Stimulated activated CD4-positive, alpha-beta T cell treated with anti-CD3 and anti-CD28 coated beads, Interleukin-4, amount 100 ng/mL, for 48 hours (primary cell): ENCODE data around the gene PAFAH2.
A peak's percentile ranks its signal among the peaks of the same experiment; 100 is the strongest.
"Not testable (repeated sequence)": the region's sequence is repeated elsewhere in the genome, so short reads cannot be mapped to it uniquely, and the experiment has no call there.

Experiments
- DNase-seq, 2 donors: peaks; one replicate each; pipeline ENCODE4 v3.0.0-alpha.2; 2020; ENCODE audit warnings: low read depth in 2 of 2

Gene PAFAH2

GRCh38 chr1:26012864-26013263 is 15.0 kb upstream of the PAFAH2 start:
- no peak for DNase-seq

- no peak for DNase-seq
These were observed 13.0 kb upstream of the PAFAH2 start for GRCh38 chr1:26010825-26011224.

GRCh38 chr1:26009796-26010447 is 12.1 kb upstream of the PAFAH2 start:
- DNase-seq = no peak

- no peak for DNase-seq
These were observed 8.8 kb upstream of the PAFAH2 start for GRCh38 chr1:26006710-26007109.

GRCh38 chr1:26005434-26006105 is 7.7 kb upstream of the PAFAH2 start:
- DNase-seq = no peak

GRCh38 chr1:26003756-26004155 is 5.9 kb upstream of the PAFAH2 start:
- no peak for DNase-seq

- no peak for DNase-seq
These were observed 5.4 kb upstream of the PAFAH2 start for GRCh38 chr1:26003262-26003661.

GRCh38 chr1:25999041-25999800 is 1.4 kb upstream of the PAFAH2 start:
- DNase-seq = no peak

- no peak for DNase-seq
These were observed 666 bp downstream of the PAFAH2 start for GRCh38 chr1:25996966-25997827.

GRCh38 chr1:25994402-25995150 is 3.3 kb downstream of the PAFAH2 start:
- DNase-seq = no peak

GRCh38 chr1:25993197-25993951 is 4.5 kb downstream of the PAFAH2 start:
- DNase-seq = no peak

GRCh38 chr1:25992689-25993171 is 5.1 kb downstream of the PAFAH2 start:
- DNase-seq = no peak

GRCh38 chr1:25991937-25992688 is 5.8 kb downstream of the PAFAH2 start:
- no peak for DNase-seq

- peak in 1 of 2 donors; percentile 19 for DNase-seq
These were observed 7.0 kb downstream of the PAFAH2 start for GRCh38 chr1:25990702-25991395.

- DNase-seq = no peak
These were observed 7.6 kb downstream of the PAFAH2 start for GRCh38 chr1:25990251-25990650.

- no peak for DNase-seq
These were observed 8.2 kb downstream of the PAFAH2 start for GRCh38 chr1:25989440-25990234.

GRCh38 chr1:25987951-25988350 is 9.9 kb downstream of the PAFAH2 start:
- no peak for DNase-seq

GRCh38 chr1:25986773-25987172 is 11.1 kb downstream of the PAFAH2 start:
- not testable (repeated sequence) for DNase-seq
